ENCODE measurements around the gene ARRDC5.

DNA sequence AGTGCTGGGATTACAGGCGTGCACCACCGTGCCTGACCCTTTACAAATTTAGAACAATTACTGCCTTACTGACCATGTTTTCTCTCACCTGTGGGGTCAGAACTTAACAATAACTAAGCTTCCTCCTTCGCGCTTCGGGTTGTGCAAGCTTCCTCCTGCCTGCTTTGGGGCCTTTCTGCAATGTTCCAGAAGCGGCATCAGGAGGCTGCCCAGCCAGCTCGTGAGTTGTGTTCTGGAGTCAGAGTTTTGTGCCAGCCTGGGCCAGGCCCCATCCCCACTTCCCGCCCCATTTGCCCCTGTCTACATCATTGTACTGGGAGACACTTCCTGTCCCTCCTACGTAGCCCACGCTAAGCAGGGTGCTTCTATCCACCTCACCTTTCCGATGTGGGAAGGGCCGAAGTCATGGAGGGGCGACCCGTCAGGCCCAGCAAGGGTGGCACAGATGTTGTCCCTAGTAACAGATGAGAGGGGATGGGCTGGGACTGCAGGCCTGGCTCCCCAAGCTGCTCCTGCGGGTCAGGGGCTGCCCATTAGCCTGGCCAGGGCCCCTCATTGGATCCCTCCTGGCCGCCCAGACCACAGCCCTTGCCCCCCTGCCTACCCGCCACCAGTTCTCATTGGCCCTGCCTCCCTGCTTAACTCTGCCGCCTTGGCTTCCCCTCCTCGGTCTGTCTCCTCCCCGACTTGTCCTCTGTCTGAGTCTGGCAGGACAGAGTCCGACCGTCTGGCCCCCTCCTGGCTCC is 20.0 kb upstream of the ARRDC5 start:
- TF ChIP-seq, protein P1, sequence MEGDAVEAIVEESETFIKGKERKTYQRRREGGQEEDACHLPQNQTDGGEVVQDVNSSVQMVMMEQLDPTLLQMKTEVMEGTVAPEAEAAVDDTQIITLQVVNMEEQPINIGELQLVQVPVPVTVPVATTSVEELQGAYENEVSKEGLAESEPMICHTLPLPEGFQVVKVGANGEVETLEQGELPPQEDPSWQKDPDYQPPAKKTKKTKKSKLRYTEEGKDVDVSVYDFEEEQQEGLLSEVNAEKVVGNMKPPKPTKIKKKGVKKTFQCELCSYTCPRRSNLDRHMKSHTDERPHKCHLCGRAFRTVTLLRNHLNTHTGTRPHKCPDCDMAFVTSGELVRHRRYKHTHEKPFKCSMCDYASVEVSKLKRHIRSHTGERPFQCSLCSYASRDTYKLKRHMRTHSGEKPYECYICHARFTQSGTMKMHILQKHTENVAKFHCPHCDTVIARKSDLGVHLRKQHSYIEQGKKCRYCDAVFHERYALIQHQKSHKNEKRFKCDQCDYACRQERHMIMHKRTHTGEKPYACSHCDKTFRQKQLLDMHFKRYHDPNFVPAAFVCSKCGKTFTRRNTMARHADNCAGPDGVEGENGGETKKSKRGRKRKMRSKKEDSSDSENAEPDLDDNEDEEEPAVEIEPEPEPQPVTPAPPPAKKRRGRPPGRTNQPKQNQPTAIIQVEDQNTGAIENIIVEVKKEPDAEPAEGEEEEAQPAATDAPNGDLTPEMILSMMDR (IDR thresholded peaks at IDR 0.05; ENCODE audit: low read length), result no peak
- TF ChIP-seq EZH2phosphoT487 (IDR thresholded peaks at IDR 0.05; ENCODE audit: low read length) (no peak), EZH2 (optimal IDR thresholded peaks at IDR 0.05; ENCODE audit: low read depth, low read length) (no peak)
